Peyer's patch (tissue), 4 donors: ENCODE data around the gene FAM118A.

Source experiments
- POLR2A ChIP-seq, 2 donors: fragments of 450-650 bp; IDR thresholded peaks; one replicate each; pipeline ENCODE4 v1.5.1; 2017; ENCODE audit warnings: antibody characterized with exemption in 2 of 2, mild to moderate bottlenecking in 2 of 2, moderate library complexity in 2 of 2
- TF ChIP-seq, protein P1 (sequence below), 6 experiments: fragments of 450-650 bp in 4 of 6; fragments of 200-600 bp in 2 of 6; sonication (generic) in 1 of 6; IDR thresholded peaks; one replicate each; pipeline ENCODE4 v1.5.1; 2017 to 2019; ENCODE audit warnings: antibody characterized with exemption in 6 of 6, mild to moderate bottlenecking in 3 of 6, moderate library complexity in 1 of 6

- TF ChIP-seq, protein P1, sequence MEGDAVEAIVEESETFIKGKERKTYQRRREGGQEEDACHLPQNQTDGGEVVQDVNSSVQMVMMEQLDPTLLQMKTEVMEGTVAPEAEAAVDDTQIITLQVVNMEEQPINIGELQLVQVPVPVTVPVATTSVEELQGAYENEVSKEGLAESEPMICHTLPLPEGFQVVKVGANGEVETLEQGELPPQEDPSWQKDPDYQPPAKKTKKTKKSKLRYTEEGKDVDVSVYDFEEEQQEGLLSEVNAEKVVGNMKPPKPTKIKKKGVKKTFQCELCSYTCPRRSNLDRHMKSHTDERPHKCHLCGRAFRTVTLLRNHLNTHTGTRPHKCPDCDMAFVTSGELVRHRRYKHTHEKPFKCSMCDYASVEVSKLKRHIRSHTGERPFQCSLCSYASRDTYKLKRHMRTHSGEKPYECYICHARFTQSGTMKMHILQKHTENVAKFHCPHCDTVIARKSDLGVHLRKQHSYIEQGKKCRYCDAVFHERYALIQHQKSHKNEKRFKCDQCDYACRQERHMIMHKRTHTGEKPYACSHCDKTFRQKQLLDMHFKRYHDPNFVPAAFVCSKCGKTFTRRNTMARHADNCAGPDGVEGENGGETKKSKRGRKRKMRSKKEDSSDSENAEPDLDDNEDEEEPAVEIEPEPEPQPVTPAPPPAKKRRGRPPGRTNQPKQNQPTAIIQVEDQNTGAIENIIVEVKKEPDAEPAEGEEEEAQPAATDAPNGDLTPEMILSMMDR (IDR thresholded peaks at IDR 0.05) = no peak
- no peak for TF ChIP-seq POLR2A (IDR thresholded peaks at IDR 0.05)
Measured at GRCh38 chr22:45291931-45292290, 17.8 kb upstream of the FAM118A start.
